BJ (cell line): ENCODE measurements around the gene AGBL4. TPM values are rescaled to one million over a fixed set of nuclear protein-coding genes. Genes with fewer than 3 reads are reported as not detected.
A peak's percentile ranks its signal among the peaks of the same experiment; 100 is the strongest.

ENCODE experiments used
- CTCF ChIA-PET: fragments of 350-600 bp; formaldehyde crosslinking; extraction: SDS; loops from one replicate; lab custom pipeline; 2021; ENCODE audit warnings: antibody characterized with exemption, inconsistent platforms; lab: Yijun Ruan, JAX
- POLR2A ChIA-PET: fragments of 300-600 bp; sonication (Branson Sonifier 250); formaldehyde crosslinking; extraction: SDS; loops from one replicate; lab custom pipeline; 2021; ENCODE audit warnings: antibody characterized with exemption; lab: Charles Lee
- DNase-seq: peaks from one replicate; pipeline ENCODE4 v3.0.0-alpha.2; 2011; ENCODE audit warnings: low read depth
- H3K27me3 ChIP-seq: 2 replicates; pipeline ENCODE4 v1.6.0; 2011; ENCODE audit warnings: low read length; ENCODE audit not compliant: control insufficient read depth, insufficient read depth
- H3K36me3 ChIP-seq: 2 replicates; pipeline ENCODE4 v1.5.1; 2011; ENCODE audit warnings: low read length; ENCODE audit not compliant: control insufficient read depth, insufficient read depth
- H3K4me3 ChIP-seq: 2 replicates; pipeline ENCODE4 v1.5.1; 2011; ENCODE audit warnings: low read depth, mild to moderate bottlenecking, control low read depth, low read length
- polyA plus RNA-seq: library from polyadenylated mRNA; depleted of rRNA; stranded (reverse); fragments of >200 nt; gene quantifications from 2 replicates; pipeline ENCODE4 v1.2.3, GENCODE V29; 2011
- TF ChIP-seq, protein P1 (sequence below): IDR thresholded peaks from 2 replicates; pipeline ENCODE4 v1.5.1; 2011; ENCODE audit warnings: low read depth, mild to moderate bottlenecking, control low read depth, inconsistent platforms, low read length, moderate library complexity; ENCODE audit not compliant: insufficient read depth

AGBL4 gene
- polyA plus RNA-seq, 1 experiment, result not detected

DNA sequence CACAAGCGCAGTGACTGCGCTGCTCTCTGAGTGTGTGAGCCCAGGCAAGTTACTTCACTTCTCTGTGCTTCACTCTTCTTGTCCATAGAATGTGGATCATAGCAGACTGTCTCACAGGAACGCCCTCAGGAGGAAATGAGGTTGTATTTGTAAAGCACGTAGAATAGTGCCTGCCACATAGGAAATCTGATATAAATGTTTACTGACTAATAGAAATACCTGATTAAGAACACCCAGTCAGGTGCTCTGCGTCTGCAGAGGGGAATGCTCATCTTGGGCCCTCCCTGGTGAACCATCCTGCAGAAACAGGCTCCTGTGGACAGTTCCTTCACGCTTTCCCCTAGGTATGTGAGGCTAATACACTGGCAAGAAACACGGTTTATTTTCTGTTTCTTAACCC is 1347.4 kb downstream of the AGBL4 start:
- TF ChIP-seq, protein P1, sequence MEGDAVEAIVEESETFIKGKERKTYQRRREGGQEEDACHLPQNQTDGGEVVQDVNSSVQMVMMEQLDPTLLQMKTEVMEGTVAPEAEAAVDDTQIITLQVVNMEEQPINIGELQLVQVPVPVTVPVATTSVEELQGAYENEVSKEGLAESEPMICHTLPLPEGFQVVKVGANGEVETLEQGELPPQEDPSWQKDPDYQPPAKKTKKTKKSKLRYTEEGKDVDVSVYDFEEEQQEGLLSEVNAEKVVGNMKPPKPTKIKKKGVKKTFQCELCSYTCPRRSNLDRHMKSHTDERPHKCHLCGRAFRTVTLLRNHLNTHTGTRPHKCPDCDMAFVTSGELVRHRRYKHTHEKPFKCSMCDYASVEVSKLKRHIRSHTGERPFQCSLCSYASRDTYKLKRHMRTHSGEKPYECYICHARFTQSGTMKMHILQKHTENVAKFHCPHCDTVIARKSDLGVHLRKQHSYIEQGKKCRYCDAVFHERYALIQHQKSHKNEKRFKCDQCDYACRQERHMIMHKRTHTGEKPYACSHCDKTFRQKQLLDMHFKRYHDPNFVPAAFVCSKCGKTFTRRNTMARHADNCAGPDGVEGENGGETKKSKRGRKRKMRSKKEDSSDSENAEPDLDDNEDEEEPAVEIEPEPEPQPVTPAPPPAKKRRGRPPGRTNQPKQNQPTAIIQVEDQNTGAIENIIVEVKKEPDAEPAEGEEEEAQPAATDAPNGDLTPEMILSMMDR, result no peak
- ChIA-PET CTCF (interaction anchor here (0.7 to 4.1 kb wide), 10 partner anchors 10 to 239 kb away, joined by 3 to 42 read pairs (median 4); no protein-coding TSS in a partner anchor), POLR2A (no interaction called here)
- Histone ChIP-seq H3K4me3 (no peak overlapping the region), H3K27me3 (no peaks in the 10 kb centered on the region), H3K36me3 (no peaks in the 10 kb centered on the region)
- DNase-seq, result no peak

DNA sequence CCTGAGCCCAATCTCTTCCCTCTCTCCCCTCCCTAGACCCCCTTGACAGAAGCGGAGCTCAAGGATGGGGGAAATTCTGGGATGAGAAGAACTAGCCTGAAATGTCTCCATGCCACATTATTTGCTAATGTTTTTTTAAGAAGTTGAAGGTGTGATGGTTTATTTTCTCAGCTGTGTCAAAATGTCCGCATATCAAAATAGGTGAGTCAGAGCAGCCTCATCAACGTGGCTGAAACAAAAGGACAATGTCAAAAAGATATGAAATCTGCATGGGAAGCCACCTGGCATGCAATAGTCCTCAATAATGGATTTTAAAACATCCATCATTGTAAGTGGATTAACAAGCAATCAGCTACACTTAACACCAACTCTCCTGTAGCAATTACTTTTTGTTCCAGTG is 1348.5 kb downstream of the AGBL4 start:
- ChIA-PET POLR2A (no interaction called here), CTCF (interaction anchor here (1.2 to 1.6 kb wide), 2 partner anchors 13 to 15 kb away, joined by 4 to 9 read pairs; no protein-coding TSS in a partner anchor)
- Histone ChIP-seq H3K27me3 (no peaks in the 10 kb centered on the region), H3K4me3 (no peak overlapping the region), H3K36me3 (no peaks in the 10 kb centered on the region)
- TF ChIP-seq, protein P1, result no peak
- no peak for DNase-seq

DNA sequence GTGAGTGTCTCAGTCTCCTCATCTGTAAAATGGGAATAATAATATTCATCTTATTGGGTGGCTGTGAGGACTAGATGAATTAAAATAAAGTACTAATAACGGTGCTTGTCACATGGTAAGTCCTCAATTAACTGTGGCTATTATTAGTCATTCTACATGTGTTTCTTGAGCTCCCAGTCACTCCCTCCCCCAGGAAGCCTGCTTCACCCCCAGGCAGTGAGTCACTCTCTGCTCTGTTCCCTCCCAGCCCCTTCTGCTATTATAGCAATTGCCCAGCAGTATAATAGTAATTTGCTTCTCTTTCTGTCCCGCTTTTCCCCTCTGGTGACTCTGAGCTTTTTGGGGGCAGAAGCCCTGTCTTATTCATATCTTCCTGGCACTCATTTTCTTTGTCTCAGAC is 1349.1 kb downstream of the AGBL4 start:
- TF ChIP-seq, protein P1, result no peak
- Histone ChIP-seq H3K27me3 (no peaks in the 10 kb centered on the region), H3K36me3 (no peaks in the 10 kb centered on the region), H3K4me3 (no peak overlapping the region)
- DNase-seq, result peak; percentile 5
- ChIA-PET CTCF (interaction anchor here (1.4 to 1.6 kb wide), 2 partner anchors 12 to 14 kb away, joined by 3 to 9 read pairs; no protein-coding TSS in a partner anchor), POLR2A (no interaction called here)

DNA sequence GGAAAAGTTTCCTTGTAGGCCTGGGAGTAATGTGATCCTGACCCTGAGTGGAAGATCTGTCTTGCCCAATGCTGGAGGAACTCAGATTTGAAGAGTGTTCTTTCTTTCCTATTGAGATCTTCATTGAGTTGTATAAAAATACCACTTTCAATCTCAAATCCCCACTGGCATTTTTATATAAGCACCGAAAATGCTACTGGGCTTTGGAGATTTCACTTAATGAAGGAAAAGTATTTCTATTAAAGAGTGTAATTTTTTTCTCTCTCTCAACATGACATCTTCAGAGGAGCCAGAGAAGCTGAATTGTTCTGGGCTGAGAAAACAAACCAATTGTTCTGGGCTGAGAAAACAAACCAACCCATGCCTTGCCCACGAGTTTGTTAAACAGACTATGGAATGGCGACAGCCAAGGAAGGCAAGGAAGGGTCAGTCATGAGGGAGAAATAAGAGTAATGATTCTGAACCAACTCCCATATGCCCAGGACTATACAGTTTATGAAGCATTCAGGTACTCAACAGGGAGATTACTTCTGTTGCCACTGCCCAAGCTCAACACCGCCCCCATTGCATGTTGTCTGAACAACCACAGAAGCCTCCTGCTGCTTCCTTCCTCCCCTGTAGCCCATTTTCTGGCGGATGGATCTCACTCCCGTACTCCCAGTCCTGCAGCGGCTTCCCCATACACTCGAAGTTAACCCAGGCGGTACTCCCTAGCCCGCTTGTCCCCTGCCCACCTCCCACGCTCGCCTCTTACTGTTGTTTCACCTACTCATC is 1350.2 kb downstream of the AGBL4 start:
- no peak overlapping the region for H3K4me3 ChIP-seq
- TF ChIP-seq, protein P1, result no peak
- H3K36me3 ChIP-seq, result no peaks in the 10 kb centered on the region
- CTCF ChIA-PET, result interaction anchor here (1.4 kb wide), 1 partner anchor 13 kb away, joined by 3 read pairs; no protein-coding TSS in a partner anchor
- POLR2A ChIA-PET, result no interaction called here
- DNase-seq, result no peak
- H3K27me3 ChIP-seq, result no peaks in the 10 kb centered on the region

DNA sequence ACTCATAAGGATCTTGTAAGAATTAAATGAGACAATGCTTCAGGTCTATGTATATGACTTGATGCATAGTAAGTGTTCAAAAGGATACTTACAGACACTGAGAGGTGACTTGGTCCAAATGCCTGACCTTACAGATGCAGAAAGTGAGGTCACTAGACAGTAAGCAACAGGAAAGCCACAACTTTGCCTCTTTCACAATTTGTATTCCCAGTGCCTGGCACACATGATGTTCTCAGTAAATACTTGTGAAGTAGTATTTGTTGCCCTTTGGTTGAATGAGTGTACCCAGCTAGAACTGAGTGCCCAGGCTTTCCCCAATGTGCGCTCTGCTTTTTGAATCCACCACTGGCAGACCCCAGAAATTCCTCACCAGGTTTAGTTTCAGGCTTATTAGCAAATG is 1352.2 kb downstream of the AGBL4 start:
- Histone ChIP-seq H3K36me3 (no peaks in the 10 kb centered on the region), H3K27me3 (no peaks in the 10 kb centered on the region), H3K4me3 (no peak overlapping the region)
- no peak for DNase-seq
- ChIA-PET CTCF (no interaction called here), POLR2A (no interaction called here)
- TF ChIP-seq, protein P1, result no peak
